Embryonic facial prominence (tissue), 1 donor: ENCODE data around the gene GABBR2.

Experiments
- DNase-seq: peaks from one replicate; pipeline ENCODE4 v3.0.0-alpha.2; 2016; ENCODE audit errors: extremely low spot score

GABBR2 gene

DNA sequence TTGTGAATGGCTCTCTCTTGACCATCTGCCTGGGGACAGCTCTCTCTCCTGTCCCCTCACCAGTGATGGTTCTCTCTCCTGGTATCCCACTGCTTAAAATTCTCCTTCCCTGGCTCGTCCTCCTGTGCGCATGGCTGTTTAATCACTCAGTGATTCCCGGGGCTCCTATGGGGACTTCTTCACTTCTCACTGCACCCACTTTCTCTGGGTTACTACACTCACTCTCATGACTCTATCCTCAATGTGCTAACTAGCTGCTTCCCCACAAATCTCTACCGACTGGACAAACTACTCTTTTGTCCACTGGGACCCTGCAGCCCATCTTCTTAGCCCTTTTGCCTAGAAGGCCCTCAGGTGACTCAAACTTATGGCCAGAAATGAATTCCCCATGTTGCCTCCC, 364.2 kb downstream of the GABBR2 start:
- DNase-seq, result no peak

DNA sequence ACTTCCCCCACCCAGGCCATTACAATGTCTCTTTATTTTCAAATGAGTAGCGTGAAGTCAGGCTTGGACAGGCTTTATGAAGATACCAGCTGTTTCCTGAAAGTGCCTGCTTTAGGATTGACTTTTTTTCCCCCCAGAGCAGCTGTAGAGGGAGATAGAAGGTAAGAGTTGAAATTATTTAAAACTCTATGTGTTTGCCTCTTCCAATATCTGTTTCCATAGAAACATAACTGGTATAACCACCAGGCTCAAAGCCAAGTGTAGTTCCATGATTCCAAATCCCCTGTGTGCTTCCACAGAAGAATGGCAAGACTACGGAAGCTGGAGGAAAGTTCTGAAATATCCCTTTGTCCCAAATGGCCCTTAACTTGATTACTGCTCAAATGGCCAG, 365.9 kb downstream of the GABBR2 start:
- no peak for DNase-seq

DNA sequence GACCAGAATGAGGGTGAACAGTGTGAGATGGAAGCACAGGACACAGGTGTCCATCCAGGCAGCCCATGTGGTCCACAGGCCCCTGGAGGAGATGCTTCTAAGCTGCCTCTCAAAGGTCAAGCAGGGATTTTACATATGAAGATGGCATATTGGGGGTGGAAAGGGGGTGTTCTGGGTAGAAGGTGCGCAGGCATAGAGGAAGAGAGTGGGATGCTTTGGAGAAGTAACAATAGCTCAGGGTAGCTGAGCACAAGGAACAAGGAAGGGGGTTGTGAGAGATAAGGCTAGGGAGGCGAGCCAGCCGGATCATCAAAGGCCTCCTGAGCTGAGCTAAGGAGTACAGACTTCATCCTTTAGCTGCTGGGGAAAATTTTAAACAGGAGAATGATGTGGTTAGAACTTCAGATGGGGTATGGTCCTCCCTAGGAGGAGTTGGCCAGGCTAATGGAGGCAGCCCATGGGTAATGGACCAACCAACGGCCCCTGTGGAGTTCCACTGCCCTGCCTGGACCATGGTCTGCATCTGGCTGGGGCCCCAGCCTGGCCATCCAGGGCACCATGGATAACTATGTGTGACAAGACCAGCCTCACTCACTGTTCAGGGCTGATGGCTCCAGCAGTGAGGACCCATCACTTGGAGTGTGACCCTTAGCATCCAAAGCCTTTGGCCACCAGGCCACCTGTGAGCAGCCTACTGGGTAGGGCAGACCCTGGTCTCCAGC, 366.5 kb downstream of the GABBR2 start:
- DNase-seq, result no peak

DNA sequence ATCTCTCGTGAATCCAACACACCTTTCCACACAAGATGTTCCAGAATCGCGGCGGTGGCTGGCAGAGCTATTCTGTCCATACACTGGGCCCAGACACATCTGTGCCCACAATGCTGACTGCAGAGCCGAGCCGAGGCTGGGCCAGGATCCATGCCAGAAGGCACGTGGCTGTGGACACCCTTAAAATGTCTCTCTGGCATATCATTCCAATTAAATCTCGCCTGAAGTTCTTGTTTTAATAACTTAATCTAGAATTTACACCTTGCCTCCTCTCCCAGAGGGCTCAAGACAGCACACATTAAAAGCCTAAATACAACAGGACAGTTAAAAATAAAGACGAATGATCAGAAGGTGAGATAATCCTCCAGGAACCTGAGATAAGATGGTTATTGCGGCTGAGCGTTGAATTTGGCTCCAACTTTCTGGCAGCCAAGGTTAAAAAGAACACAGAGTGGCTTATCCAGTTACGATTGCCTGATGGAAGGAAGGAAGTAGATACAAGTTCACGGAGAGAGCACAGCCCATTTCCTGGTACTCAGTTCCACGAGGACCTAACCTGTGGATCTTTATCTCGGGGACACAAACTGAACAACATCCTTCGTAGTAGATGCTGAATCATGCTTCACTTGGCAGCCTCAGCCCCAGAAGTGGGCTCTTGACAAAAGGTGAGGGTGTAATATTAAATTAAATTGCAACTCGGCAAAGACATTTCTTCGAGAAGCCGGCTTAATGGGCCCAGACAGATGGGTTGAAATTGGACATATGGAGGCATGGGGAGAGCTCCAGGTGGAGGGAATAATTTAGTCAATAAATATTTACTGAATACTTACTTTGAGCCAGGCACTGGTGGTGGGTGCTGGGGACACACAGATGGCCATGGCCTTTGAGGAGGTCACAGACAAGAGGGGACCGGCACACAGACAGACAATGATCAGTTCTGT, 367.3 kb downstream of the GABBR2 start:
- DNase-seq, result no peak

DNA sequence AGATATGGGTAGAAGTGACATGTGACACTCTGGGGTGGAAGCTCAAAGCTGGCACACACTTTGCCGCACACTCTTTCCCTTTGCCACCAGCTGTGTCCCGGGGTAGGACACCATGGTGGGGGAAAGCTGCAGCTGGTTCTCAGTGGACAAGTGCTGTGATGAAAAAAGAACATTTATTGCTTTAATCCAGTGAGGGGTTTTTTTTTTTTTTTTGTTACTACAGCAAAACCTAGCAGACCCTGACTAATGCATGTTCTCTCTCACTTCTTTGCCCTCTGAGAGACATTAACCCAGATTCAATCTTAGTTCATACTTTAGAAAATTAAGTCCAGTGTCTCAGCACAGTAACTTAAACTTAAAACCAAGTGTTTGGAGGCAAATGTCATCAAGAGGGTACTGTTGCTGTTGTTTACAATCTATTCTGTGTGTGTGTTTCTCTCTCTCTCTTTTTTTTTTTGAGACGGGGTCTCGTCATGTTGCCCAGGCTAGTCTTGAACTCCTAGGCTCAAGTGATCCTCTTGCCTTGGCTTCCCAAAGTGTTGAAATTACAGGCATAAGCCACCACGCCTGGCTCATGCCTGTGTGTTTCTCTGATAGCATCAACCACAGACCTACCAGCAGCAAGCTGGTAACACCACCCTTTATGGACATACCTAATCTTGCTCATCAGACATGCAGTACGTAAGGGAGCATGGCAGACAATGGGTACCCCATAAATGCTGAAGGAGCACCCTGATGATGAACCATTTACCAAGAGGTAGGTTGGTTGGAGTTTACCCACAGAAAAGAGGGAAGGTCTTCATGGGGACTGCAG, 368.5 kb downstream of the GABBR2 start:
- no peak for DNase-seq

DNA sequence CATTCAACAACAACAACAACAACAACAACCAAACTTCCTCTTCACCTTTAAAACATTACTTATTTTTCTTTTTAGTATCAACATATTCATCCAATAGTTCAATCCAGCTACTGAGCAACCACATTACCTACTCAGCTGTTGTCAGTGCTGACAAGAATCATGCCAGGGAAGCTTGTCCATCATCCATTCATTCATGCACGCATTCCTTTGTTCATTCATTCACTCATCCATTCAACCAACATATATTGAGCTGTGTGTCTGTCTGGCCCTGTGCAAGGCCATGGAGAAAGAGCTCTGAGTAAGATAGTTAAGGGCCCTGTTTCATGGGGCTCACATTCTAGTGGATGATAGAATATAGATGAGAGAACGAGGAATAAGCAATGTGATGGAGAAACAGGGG, 373.1 kb downstream of the GABBR2 start:
- no peak for DNase-seq

DNA sequence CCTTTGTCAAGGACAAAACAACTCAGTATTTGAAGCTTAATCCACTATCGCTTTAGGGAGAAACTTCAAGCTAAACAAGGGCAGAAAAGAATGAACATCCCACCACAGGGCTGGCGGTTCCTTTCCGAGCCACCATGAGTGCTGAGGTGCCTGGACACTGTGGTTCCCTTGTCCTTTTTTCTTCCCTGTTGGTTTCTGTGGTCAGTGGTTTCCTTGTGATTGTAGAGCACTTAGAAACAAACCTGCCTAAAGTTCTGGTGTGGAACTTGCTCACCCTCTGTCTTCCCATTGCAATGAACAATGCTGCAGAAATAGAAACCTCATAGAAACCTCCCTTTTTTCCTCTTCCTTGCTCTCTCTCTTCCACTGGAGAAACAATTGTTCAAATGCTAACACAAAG, 373.9 kb downstream of the GABBR2 start:
- DNase-seq, result no peak

DNA sequence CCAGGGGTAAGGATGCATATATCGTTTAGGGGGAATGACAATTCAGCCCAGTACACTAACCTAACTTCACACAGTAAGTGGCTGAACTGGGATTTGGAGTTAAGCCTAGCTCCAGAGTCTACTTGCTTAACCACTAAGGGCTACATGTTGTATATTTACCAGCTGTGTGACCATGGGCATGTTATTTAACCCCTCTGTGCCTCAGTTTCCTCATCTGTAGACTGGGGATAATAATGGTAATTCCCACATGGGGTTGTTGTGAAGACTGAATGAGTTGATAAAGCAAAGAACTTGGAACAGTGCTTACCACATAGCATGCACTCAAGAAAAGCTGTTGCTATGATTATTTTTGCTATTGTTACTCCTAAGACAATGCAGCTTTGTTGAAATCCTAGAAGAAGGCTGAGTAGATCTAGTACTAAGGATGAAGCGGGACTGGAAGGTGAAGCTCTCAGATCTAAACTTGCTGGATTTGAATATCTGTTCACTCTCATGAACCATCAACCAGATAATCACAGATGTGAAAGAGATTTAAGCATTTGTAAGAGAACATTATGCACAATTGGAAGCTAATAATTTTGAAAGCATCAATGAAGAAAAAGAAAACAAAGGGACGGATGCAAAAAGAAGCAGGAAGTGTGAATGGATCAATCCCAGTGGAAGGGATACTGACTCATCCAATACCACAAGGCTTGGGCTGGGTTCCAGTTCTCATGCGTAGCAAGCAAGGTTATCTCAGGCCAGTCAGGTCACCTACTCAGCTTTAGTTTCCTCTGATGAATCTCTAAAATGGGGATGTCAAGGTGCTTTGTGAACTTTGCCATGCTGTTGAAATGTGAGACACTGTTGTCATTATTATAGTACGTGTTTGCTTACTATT, 374.8 kb downstream of the GABBR2 start:
- no peak for DNase-seq

DNA sequence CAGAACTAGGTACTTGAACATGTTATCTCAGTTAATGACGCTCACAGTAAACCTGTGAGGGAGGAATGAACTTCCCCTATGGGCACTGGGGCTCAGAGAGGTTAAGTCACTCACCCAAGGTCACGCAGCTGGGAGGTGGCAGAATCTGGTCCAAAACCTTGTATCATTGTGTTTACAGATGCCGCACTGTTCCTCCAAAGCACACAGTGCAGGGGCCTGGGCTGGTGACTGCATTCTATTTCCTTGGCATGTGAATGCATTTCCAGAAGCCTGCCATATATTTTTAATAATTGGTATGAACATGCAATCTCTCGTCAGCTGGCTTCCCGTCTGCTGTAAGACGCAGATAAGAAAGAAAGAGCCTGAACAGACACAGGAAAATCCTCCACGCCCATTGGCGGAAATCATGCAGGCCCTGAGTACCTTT, 376.3 kb downstream of the GABBR2 start:
- no peak for DNase-seq

DNA sequence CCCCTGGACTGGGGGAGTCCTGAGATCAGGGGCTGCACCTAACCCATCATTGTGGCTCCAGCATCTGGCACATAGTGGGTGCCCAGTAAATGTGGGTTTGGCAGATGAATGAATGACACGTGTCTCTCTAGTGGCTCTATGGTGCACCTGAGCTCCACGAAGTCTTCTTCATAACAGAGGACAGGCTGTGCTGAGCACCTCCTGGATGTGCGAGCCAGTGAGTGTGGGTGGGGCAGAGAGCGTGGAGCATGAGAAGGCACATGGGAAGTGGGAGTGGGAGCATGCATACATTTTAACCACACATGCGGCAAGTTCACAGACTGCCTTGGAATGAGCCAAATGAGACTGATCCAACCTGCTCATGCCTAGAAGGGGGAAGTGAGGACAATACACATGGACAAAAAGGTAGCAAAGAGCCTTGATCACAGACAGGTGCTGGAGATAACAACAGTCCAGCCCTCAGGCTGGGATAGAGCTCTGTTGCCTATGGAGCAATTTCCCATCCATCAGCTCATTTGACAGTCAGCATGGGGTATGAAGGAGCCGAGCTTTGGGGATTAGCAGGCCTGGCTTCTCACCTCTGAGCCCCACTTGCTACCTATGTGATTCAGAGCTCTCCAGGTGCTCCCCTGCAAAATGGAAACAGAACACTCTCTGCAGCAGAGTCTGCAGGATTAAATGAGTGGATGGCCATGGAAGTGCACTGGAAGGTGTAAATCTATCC, 377.0 kb downstream of the GABBR2 start:
- DNase-seq, result no peak

DNA sequence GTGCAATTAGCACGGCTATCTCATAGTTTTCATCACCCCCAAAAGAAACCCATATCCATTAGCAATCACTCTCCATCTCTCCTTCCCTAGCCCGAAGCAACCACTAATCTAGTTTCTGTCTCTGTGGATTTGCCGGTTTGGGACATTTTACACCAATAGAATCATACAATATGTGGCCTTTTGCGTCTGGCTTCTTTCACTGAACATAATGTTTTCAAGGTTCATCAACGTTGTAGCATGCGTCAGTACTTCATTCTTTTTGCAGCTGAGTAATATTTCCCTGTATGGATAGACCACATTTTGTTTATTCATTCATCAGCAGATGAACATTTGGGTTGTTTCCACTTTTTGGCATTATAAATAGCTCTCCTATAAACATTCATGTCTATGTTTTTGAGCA, 377.9 kb downstream of the GABBR2 start:
- no peak for DNase-seq

DNA sequence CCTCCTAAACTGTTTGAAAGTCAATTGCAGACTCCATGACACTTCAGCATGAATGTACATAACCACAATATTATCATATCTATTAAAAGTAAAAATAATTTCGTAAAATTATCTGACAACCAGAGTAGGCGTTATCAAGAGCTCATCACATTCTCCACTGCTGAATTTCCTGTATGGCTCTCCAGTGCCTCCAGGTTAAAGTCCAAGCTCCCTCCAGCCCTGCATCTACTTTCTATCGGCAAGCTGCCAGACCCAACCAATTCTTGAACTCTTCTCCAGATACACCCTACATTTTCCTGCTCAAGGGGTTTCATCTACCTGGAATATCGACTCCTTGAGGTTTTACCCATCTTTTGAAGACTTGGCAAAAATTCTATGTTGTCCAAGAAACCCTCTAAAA, 378.8 kb downstream of the GABBR2 start:
- no peak for DNase-seq

DNA sequence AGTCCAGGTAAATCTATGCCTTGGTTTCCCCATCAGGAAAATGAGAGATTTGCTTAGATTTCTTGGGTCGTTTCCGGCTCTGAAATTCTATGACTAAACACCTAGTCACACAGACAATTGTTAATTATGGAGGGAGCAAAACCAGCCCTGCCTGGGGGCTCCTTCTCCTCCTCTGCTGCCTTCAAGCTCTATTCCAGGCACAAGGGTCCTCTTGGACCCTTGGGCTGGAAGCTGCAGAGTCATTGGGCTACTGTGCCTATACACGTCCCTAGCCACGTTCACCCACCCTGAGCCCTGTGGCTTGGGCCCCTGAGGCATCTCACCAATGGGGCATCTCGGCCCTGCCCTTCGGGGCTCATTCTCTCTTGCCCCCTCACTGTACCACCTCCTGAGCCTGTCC, 379.5 kb downstream of the GABBR2 start:
- DNase-seq, result no peak

DNA sequence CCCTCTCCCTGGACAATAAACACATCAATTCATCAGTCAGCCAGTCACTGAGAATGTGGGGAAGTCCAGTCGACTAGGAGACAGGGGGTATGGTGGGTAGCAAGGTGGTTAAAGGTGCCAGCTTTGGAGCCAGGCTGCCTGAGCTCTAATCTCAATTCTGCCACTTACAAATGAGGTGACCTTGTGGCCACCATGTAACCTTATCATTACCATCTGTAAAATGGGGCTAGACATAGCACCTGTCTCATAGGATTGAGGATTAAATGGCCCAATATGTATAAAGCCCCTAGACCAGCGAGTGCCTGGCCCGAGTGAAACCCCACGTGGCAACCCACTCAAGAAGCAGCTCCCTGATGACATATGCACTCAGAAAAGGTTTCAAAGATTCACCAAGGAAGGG, 380.0 kb downstream of the GABBR2 start:
- DNase-seq, result no peak

DNA sequence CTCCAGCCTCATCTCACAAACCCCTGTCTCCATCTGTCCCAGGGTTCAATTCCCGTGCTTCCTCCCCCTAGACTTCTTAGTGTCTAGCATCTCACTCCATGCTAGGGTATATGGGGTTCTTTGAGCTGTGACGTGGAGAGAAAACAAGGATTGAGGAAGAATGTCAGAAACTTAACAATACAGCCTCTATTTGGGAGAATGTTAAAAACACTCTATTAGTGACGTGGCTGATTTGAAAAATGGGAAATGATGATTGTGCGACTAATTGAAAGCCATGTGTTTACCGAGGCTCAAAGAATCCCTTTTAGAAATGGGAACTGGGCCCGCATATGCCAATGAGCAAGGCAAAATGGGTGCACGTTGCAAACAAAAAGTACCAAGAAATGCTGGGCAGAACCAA, 380.6 kb downstream of the GABBR2 start:
- DNase-seq, result no peak

DNA sequence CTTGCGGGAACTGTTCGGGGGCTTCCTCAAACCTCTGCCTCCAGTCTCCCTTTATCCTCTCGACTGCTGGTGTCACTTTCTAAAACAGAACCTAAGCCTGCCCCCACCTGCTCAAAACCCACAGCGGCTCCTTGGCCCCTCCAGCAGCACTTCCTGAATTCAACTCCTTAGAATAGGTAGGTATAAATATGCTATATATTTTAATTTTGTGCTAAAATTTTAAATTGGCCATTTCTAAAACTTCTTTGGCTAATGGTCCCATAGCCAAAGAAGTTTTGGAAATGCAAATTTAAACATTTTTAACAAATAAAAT, 381.5 kb downstream of the GABBR2 start:
- DNase-seq, result no peak

DNA sequence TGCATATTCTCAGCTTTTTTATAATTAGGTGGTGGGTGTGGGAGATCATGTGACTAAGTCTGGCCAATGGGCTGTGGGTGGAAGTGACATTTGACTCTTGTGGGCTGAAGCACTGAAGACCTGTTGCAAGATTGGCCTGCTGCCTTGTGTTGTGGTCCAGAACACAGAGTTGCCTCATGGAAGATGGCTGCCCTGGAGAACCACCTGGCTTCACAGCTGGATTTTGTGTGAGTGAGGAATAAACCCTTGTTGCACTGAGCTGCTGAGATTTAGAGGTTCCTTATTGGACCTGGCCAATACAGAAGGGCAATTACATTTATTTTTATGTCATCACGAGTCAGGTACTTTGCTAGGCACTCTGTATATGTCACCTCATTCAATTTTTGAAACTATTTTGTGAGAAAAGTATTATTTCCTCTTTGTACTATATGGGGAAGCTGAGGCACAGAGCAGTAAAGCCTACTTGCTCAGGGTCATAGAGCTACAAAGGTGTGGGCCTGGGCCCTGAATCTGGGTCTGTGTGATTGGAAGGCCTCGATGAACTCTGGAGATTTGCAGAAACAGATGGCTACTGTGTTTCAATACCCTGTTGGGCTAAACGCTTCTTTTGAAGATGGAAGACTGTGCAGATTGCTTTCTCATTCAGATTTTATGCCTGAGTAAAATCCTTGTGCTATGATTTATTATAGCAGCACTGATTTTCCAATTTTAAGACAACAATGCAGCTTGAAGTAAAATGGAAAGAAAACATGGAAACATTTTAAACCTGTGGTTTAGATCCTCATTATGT, 382.1 kb downstream of the GABBR2 start:
- no peak for DNase-seq

DNA sequence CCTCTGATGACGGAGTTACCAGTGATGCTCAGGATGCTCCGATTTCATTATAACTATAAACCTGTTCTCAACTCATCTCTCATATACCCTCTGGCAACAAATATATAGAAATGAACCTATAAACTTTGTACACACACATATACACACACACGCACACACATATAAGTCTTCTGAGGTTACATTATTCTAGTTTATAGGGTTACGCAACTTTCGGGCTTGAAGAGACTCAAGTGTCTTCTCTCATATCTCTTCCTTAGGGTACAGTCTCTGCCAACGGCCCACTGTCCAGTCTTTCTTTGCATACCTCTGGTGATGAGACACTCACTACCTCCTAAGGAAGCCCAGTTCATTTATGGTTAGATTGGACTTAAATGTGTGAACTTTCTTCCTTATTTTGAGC, 383.9 kb downstream of the GABBR2 start:
- DNase-seq, result no peak

DNA sequence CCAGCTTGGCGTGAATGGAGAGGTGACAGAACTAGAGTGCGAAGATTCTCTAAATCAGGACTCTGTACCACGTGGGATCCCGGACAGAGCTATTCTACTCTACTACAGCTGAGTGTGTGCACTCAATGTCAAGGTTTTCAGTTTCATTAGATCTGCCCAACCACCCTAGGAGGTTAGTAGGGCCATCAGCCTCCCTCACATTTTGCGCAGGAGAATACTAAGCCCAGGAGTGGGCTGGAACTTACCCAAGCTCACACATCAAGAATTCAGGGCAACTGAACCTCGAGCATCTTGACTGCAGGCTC, 385.0 kb downstream of the GABBR2 start:
- DNase-seq, result no peak
